ENCODE data around the gene SH2B3.
"Not testable (repeated sequence)": the region's sequence is repeated elsewhere in the genome, so short reads cannot be mapped to it uniquely, and the experiment has no call there.

SH2B3 gene

GRCh38 chr12:111471236-111471635 is 65.5 kb downstream of the SH2B3 start:
- no peak overlapping the region for H3K4me3 ChIP-seq (ENCODE audit: insufficient read depth, low read depth, low read length, poor library complexity, severe bottlenecking)
- no peaks in the 10 kb centered on the region for H3K9me3 ChIP-seq (ENCODE audit: control insufficient read depth, low read length)
- H3K36me3 ChIP-seq (ENCODE audit: control insufficient read depth, insufficient read depth, low read length): peaks cover 23% of the 10 kb centered on the region
- H3K4me1 ChIP-seq (ENCODE audit: control insufficient read depth, insufficient read depth, low read length, poor library complexity, severe bottlenecking): no peaks in the 10 kb centered on the region
- DNase-seq: no peak
- H3K27ac ChIP-seq (ENCODE audit: insufficient read depth, low read length, poor library complexity, severe bottlenecking): no peak overlapping the region
- no peaks in the 10 kb centered on the region for H3K27me3 ChIP-seq (replicated peaks; ENCODE audit: control insufficient read depth, insufficient read depth, low read length, poor library complexity, severe bottlenecking)

GRCh38 chr12:111482462-111482861 is 76.7 kb downstream of the SH2B3 start:
- DNase-seq: no peak
- H3K36me3 ChIP-seq (ENCODE audit: control insufficient read depth, insufficient read depth, low read length): peaks cover 24% of the 10 kb centered on the region
- no peaks in the 10 kb centered on the region for H3K27me3 ChIP-seq (replicated peaks; ENCODE audit: control insufficient read depth, insufficient read depth, low read length, poor library complexity, severe bottlenecking)
- no peaks in the 10 kb centered on the region for H3K9me3 ChIP-seq (ENCODE audit: control insufficient read depth, low read length)
- no peak overlapping the region for H3K4me3 ChIP-seq (ENCODE audit: insufficient read depth, low read depth, low read length, poor library complexity, severe bottlenecking)
- no peaks in the 10 kb centered on the region for H3K4me1 ChIP-seq (ENCODE audit: control insufficient read depth, insufficient read depth, low read length, poor library complexity, severe bottlenecking)
- no peak overlapping the region for H3K27ac ChIP-seq (ENCODE audit: insufficient read depth, low read length, poor library complexity, severe bottlenecking)

DNA sequence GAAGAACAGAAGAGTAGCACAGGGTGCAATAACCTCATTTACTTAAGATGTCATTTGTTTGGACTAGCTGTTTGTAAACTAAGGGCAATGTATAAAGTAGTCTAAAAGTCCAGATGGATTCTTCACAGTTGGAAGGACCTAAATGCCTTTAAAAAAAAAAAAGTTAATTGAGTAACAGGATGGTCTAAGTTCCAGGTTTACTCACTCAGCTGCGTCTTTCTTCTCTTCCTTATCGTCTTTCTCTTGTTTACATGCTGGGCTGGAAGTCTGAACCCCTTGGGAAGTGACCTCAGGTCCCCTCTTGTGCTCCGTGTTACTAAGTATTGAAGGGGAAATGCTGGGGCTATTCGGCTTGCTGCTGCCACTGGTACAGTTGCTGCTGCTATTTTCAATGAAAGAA is 82.5 kb downstream of the SH2B3 start:
- Histone ChIP-seq H3K36me3 (ENCODE audit: control insufficient read depth, insufficient read depth, low read length) (peaks cover 50% of the 10 kb centered on the region), H3K27me3 (replicated peaks; ENCODE audit: control insufficient read depth, insufficient read depth, low read length, poor library complexity, severe bottlenecking) (no peaks in the 10 kb centered on the region), H3K9me3 (ENCODE audit: control insufficient read depth, low read length) (no peaks in the 10 kb centered on the region), H3K27ac (ENCODE audit: insufficient read depth, low read length, poor library complexity, severe bottlenecking) (no peak overlapping the region), H3K4me1 (ENCODE audit: control insufficient read depth, insufficient read depth, low read length, poor library complexity, severe bottlenecking) (no peaks in the 10 kb centered on the region), H3K4me3 (ENCODE audit: insufficient read depth, low read depth, low read length, poor library complexity, severe bottlenecking) (no peak overlapping the region)
- DNase-seq: no peak

DNA sequence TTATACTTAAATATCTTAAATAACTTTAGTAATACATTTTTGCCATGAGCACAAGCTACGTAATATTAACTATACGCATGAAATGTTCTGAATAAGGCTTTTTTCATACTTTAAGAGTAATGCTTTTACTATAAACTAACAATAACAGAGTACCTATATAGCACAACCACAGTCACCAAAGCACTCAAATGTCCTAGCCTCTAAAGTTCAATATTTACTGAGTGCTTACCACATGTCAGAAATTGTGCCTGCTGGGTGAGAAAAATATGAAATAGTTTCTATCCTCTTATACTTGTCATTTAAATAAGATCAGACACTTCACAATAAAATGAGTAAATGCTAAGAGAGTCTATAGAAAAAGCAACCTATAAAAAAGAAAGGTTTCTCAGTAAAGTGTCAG is 83.1 kb downstream of the SH2B3 start:
- Histone ChIP-seq H3K9me3 (ENCODE audit: control insufficient read depth, low read length) (no peaks in the 10 kb centered on the region), H3K27me3 (replicated peaks; ENCODE audit: control insufficient read depth, insufficient read depth, low read length, poor library complexity, severe bottlenecking) (no peaks in the 10 kb centered on the region), H3K36me3 (ENCODE audit: control insufficient read depth, insufficient read depth, low read length) (peaks cover 46% of the 10 kb centered on the region), H3K4me3 (ENCODE audit: insufficient read depth, low read depth, low read length, poor library complexity, severe bottlenecking) (no peak overlapping the region), H3K27ac (ENCODE audit: insufficient read depth, low read length, poor library complexity, severe bottlenecking) (no peak overlapping the region), H3K4me1 (ENCODE audit: control insufficient read depth, insufficient read depth, low read length, poor library complexity, severe bottlenecking) (no peaks in the 10 kb centered on the region)
- DNase-seq: no peak

DNA sequence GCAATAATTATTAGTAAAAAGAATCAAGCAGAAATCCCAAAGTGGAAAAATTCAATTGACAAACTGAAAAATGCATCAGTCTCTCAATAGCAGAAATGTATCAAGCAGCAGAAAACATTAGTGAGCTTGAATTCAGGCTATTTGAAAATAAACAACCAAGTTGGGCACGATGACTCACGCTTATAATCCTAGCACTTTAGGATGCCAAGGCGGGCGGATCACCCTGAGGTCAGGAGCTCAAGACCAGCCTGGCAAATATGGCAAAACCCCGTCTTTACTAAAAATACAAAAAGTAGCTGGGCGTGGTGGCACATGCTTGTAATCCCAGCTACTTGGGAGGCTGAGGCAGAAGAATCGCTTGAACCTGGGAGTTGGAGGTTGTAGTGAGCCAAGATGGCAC is 87.3 kb downstream of the SH2B3 start:
- not testable (repeated sequence) for H3K27me3 ChIP-seq (replicated peaks; ENCODE audit: control insufficient read depth, insufficient read depth, low read length, poor library complexity, severe bottlenecking); DNase-seq; H3K4me1 ChIP-seq (ENCODE audit: control insufficient read depth, insufficient read depth, low read length, poor library complexity, severe bottlenecking); H3K9me3 ChIP-seq (ENCODE audit: control insufficient read depth, low read length); H3K27ac ChIP-seq (ENCODE audit: insufficient read depth, low read length, poor library complexity, severe bottlenecking); H3K4me3 ChIP-seq (ENCODE audit: insufficient read depth, low read depth, low read length, poor library complexity, severe bottlenecking)
- peaks cover 29% of the 10 kb centered on the region for H3K36me3 ChIP-seq (ENCODE audit: control insufficient read depth, insufficient read depth, low read length)

DNA sequence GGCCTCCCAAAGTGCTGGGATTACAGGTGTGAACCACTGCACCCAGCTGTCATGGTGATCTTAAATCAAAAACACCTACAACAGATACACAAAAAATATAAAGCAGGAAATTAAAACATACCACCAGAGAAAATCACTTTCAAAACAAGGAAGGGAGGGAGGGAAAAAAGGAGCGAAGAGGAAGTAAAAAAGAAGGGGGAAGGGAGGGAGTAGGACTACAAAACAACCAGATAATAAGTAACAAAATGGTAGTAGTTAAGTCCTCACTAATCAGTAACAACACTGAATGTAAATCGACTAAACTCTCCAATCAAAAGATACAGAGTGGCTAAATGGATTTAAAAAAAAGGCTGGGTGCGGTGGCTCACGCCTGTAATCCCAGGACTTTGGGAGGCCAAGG is 89.0 kb downstream of the SH2B3 start:
- H3K4me1 ChIP-seq (ENCODE audit: control insufficient read depth, insufficient read depth, low read length, poor library complexity, severe bottlenecking): no peaks in the 10 kb centered on the region
- DNase-seq: no peak
- H3K9me3 ChIP-seq (ENCODE audit: control insufficient read depth, low read length): no peaks in the 10 kb centered on the region
- no peaks in the 10 kb centered on the region for H3K27me3 ChIP-seq (replicated peaks; ENCODE audit: control insufficient read depth, insufficient read depth, low read length, poor library complexity, severe bottlenecking)
- H3K36me3 ChIP-seq (ENCODE audit: control insufficient read depth, insufficient read depth, low read length): peaks cover 20% of the 10 kb centered on the region
- no peak overlapping the region for H3K27ac ChIP-seq (ENCODE audit: insufficient read depth, low read length, poor library complexity, severe bottlenecking)
- H3K4me3 ChIP-seq (ENCODE audit: insufficient read depth, low read depth, low read length, poor library complexity, severe bottlenecking): no peak overlapping the region
